WERI-Rb-1 (cell line): ENCODE results near the gene CENPM.

Source experiments
- DNase-seq: peaks from one replicate; pipeline ENCODE4 v3.0.0-alpha.2; 2020
- H3K27ac ChIP-seq: fragments of 250-450 bp; sonication (Bioruptor Pico); 2 replicates; pipeline ENCODE4 v1.5.1; 2020; ENCODE audit warnings: mild to moderate bottlenecking, moderate library complexity
- H3K27me3 ChIP-seq: fragments of 250-450 bp; sonication (Bioruptor Pico); 2 replicates; pipeline ENCODE4 v1.5.1; 2021; ENCODE audit warnings: mild to moderate bottlenecking, low read depth, moderate library complexity; ENCODE audit not compliant: insufficient read depth, severe bottlenecking
- H3K36me3 ChIP-seq: fragments of 250-450 bp; sonication (Bioruptor Pico); 2 replicates; pipeline ENCODE4 v1.5.1; 2020; ENCODE audit warnings: mild to moderate bottlenecking, moderate library complexity
- H3K4me3 ChIP-seq: 2 replicates; pipeline ENCODE4 v1.5.1; 2011; ENCODE audit warnings: low read depth, mild to moderate bottlenecking, control low read depth, low read length
- H3K9me3 ChIP-seq: fragments of 250-450 bp; sonication (Bioruptor Pico); 2 replicates; pipeline ENCODE4 v1.5.1; 2021; ENCODE audit warnings: mild to moderate bottlenecking, moderate library complexity; ENCODE audit not compliant: severe bottlenecking
- TF ChIP-seq, protein P1 (sequence below): IDR thresholded peaks from 2 replicates; pipeline ENCODE4 v1.5.1; 2011; ENCODE audit warnings: low read depth, mild to moderate bottlenecking, control low read depth, inconsistent platforms, low read length

Gene CENPM

DNA sequence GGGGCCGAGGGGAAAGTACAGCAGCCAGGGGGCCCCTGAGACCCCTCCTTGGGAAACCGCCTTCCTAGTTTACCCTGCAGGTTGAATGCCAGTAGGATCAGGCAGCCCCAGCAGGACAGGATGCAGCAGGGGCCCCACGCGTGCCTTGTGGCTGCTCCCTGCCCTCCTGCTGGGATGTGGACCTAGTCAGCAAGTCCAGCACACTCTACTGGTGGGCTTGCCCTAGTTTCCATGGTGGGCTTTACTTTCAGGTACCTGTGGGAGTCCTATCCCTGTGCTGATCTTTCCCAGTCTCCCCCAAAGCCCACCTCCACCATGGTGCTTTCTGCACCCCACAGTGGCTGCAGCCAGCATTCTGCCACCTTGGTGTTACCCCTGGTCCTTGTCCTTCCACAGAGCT lies 54.2 kb downstream of the CENPM start:
- Histone ChIP-seq H3K36me3 (peaks cover 89% of the 10 kb centered on the region), H3K27ac (no peak overlapping the region), H3K9me3 (no peaks in the 10 kb centered on the region), H3K4me3 (no peak overlapping the region), H3K27me3 (no peaks in the 10 kb centered on the region)
- no peak for DNase-seq
- TF ChIP-seq, protein P1, sequence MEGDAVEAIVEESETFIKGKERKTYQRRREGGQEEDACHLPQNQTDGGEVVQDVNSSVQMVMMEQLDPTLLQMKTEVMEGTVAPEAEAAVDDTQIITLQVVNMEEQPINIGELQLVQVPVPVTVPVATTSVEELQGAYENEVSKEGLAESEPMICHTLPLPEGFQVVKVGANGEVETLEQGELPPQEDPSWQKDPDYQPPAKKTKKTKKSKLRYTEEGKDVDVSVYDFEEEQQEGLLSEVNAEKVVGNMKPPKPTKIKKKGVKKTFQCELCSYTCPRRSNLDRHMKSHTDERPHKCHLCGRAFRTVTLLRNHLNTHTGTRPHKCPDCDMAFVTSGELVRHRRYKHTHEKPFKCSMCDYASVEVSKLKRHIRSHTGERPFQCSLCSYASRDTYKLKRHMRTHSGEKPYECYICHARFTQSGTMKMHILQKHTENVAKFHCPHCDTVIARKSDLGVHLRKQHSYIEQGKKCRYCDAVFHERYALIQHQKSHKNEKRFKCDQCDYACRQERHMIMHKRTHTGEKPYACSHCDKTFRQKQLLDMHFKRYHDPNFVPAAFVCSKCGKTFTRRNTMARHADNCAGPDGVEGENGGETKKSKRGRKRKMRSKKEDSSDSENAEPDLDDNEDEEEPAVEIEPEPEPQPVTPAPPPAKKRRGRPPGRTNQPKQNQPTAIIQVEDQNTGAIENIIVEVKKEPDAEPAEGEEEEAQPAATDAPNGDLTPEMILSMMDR, result no peak

DNA sequence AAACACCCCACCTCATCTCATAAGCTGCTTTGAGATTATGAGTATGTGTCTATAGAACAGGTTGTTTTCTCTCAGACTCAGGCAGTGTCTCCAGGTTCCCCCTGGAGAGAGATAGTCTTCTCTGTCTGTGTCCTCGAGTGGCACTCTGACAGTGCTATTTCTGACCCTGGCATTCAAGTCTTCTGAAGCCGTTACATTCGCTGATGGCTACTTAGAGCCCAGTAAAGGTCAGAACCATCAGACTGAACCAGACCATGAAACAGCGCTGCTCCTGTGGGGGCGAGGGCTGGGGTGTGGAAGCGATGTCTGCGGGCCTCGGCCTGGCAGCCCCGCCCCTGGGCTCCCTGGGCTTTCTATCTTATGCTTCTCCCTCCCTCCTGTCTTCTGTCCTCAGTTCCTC lies 55.5 kb downstream of the CENPM start:
- Histone ChIP-seq H3K36me3 (peaks cover 89% of the 10 kb centered on the region), H3K27ac (no peak overlapping the region), H3K27me3 (no peaks in the 10 kb centered on the region), H3K4me3 (no peak overlapping the region), H3K9me3 (no peaks in the 10 kb centered on the region)
- DNase-seq, result no peak
- TF ChIP-seq, protein P1, result no peak
